Measurements from ENCODE around the gene UBFD1. TPM values are rescaled to one million over a fixed set of nuclear protein-coding genes. Genes with fewer than 3 reads are reported as not detected.
"Not testable (repeated sequence)": the region's sequence is repeated elsewhere in the genome, so short reads cannot be mapped to it uniquely, and the experiment has no call there.

UBFD1 gene
- total RNA-seq, 1 donor from 2014 or later, result 39.1 TPM

- H3K27me3 ChIP-seq (ENCODE audit: low read depth), result no peaks in the 10 kb centered on the region
- no peaks in the 10 kb centered on the region for H3K9me3 ChIP-seq
- intact Hi-C loops (cut with DNase I), result no loop called here
- H3K4me3 ChIP-seq, result no peak overlapping the region
- ATAC-seq (no peak), DNase-seq (no peak)
- no peaks in the 10 kb centered on the region for H3K4me1 ChIP-seq
- no peak for TF ChIP-seq CTCF (IDR thresholded peaks at IDR 0.05)
- H3K36me3 ChIP-seq, result peaks cover 84% of the 10 kb centered on the region
- H3K27ac ChIP-seq, result no peak overlapping the region
Measured at GRCh38 chr16:23535901-23536300, 21.6 kb upstream of the UBFD1 start.

- DNase-seq (no peak), ATAC-seq (no peak)
- Histone ChIP-seq H3K27me3 (ENCODE audit: low read depth) (no peaks in the 10 kb centered on the region), H3K27ac (no peak overlapping the region), H3K4me3 (no peak overlapping the region), H3K36me3 (peaks cover 83% of the 10 kb centered on the region), H3K4me1 (no peaks in the 10 kb centered on the region), H3K9me3 (no peaks in the 10 kb centered on the region)
- TF ChIP-seq CTCF (IDR thresholded peaks at IDR 0.05), result no peak
- intact Hi-C loops (cut with DNase I), result no loop called here
Measured at GRCh38 chr16:23537390-23537789, 20.1 kb upstream of the UBFD1 start.

GRCh38 chr16:23538919-23539278 is 18.6 kb upstream of the UBFD1 start:
- Histone ChIP-seq H3K36me3 (peaks cover 83% of the 10 kb centered on the region), H3K27ac (no peak overlapping the region), H3K9me3 (no peaks in the 10 kb centered on the region), H3K4me1 (no peaks in the 10 kb centered on the region), H3K27me3 (ENCODE audit: low read depth) (no peaks in the 10 kb centered on the region), H3K4me3 (no peak overlapping the region)
- TF ChIP-seq CTCF (IDR thresholded peaks at IDR 0.05), result no peak
- DNase-seq (no peak), ATAC-seq (no peak)
- intact Hi-C loops (cut with DNase I), result no loop called here

GRCh38 chr16:23539984-23540816 is 17.3 kb upstream of the UBFD1 start:
- Histone ChIP-seq H3K27me3 (ENCODE audit: low read depth) (no peaks in the 10 kb centered on the region), H3K4me1 (no peaks in the 10 kb centered on the region), H3K4me3 (no peak overlapping the region), H3K9me3 (no peaks in the 10 kb centered on the region), H3K27ac (peak overlapping the region; percentile 19), H3K36me3 (peaks cover 83% of the 10 kb centered on the region)
- intact Hi-C loops (cut with DNase I), result no loop called here
- no peak for DNase-seq
- TF ChIP-seq CTCF (IDR thresholded peaks at IDR 0.05), result no peak
- ATAC-seq, result peak; percentile 90 to 96

GRCh38 chr16:23540817-23541178 is 16.7 kb upstream of the UBFD1 start:
- H3K4me1 ChIP-seq; ATAC-seq; intact Hi-C loops (cut with DNase I); DNase-seq; H3K4me3 ChIP-seq; H3K9me3 ChIP-seq; H3K27me3 ChIP-seq (ENCODE audit: low read depth): not testable (repeated sequence)
- peaks cover 83% of the 10 kb centered on the region for H3K36me3 ChIP-seq
- peak overlapping the region; percentile 19 for H3K27ac ChIP-seq

GRCh38 chr16:23544436-23544835 is 13.1 kb upstream of the UBFD1 start:
- Histone ChIP-seq H3K9me3 (no peaks in the 10 kb centered on the region), H3K27me3 (ENCODE audit: low read depth) (no peaks in the 10 kb centered on the region), H3K4me3 (no peak overlapping the region), H3K4me1 (no peaks in the 10 kb centered on the region), H3K36me3 (peaks cover 96% of the 10 kb centered on the region), H3K27ac (no peak overlapping the region)
- DNase-seq (no peak), ATAC-seq (no peak)
- intact Hi-C loops (cut with DNase I), result no loop called here
- no peak for TF ChIP-seq CTCF (IDR thresholded peaks at IDR 0.05)
